WTC11 (cell line): ENCODE data around the gene RFX8.

Experiments used
- CREB1 ChIP-seq: sonication (generic); formaldehyde crosslinking; IDR thresholded peaks from 2 replicates; pipeline ENCODE4 v1.8.0; 2023; ENCODE audit warnings: mild to moderate bottlenecking, missing genetic modification reagents
- CTCF ChIP-seq: fragments of 200-600 bp; IDR thresholded peaks from 2 replicates; pipeline ENCODE4 v1.8.0; 2022; ENCODE audit warnings: antibody characterized with exemption
- E2F4 ChIP-seq: sonication (generic); formaldehyde crosslinking; IDR thresholded peaks from 2 replicates; pipeline ENCODE4 v1.8.1; 2022; ENCODE audit warnings: low read depth, mild to moderate bottlenecking, moderate library complexity, missing genetic modification reagents, borderline replicate concordance
- HMGXB4 ChIP-seq: sonication (generic); formaldehyde crosslinking; IDR thresholded peaks from 2 replicates; pipeline ENCODE4 v1.8.1; 2023; ENCODE audit warnings: mild to moderate bottlenecking, moderate library complexity, missing genetic modification reagents
- JUN ChIP-seq: sonication (generic); formaldehyde crosslinking; IDR thresholded peaks from 2 replicates; pipeline ENCODE4 v1.8.0; 2023; ENCODE audit warnings: mild to moderate bottlenecking, missing genetic modification reagents
- KAT7 ChIP-seq: sonication (generic); formaldehyde crosslinking; IDR thresholded peaks from 2 replicates; pipeline ENCODE4 v1.8.1; 2023; ENCODE audit warnings: missing genetic modification reagents, mild to moderate bottlenecking, borderline replicate concordance
- NR2C2 ChIP-seq: sonication (generic); formaldehyde crosslinking; IDR thresholded peaks from 2 replicates; pipeline ENCODE4 v1.8.0; 2022; ENCODE audit warnings: mild to moderate bottlenecking, missing genetic modification reagents
- SMAD3 ChIP-seq: sonication (generic); formaldehyde crosslinking; IDR thresholded peaks from 2 replicates; pipeline ENCODE4 v1.8.0; 2022; ENCODE audit warnings: missing genetic modification reagents, mild to moderate bottlenecking, borderline replicate concordance
- SP1 ChIP-seq: sonication (generic); formaldehyde crosslinking; conservative IDR thresholded peaks from 2 replicates; pipeline ENCODE4 v1.8.1; 2022; ENCODE audit warnings: missing genetic modification reagents
- TP53 ChIP-seq: sonication (generic); formaldehyde crosslinking; IDR thresholded peaks from 2 replicates; pipeline ENCODE4 v1.8.1; 2023; ENCODE audit warnings: mild to moderate bottlenecking, missing genetic modification reagents
- ZNF121 ChIP-seq: sonication (generic); formaldehyde crosslinking; IDR thresholded peaks from 2 replicates; pipeline ENCODE4 v1.8.0; 2023; ENCODE audit warnings: missing genetic modification reagents
- ZNF263 ChIP-seq: sonication (generic); formaldehyde crosslinking; IDR thresholded peaks from 2 replicates; pipeline ENCODE4 v1.8.1; 2022; ENCODE audit warnings: low read depth, mild to moderate bottlenecking, moderate library complexity, missing genetic modification reagents

GRCh38 chr2:101521487-101521886 lies 46.6 kb upstream of the RFX8 start:
- no peak for TF ChIP-seq KAT7 (CRISPR knock-in tag)
- TF ChIP-seq JUN = no peak
- no peak for TF ChIP-seq CREB1
- TF ChIP-seq CTCF = no peak
- no peak for TF ChIP-seq E2F4 (CRISPR knock-in tag)
- TF ChIP-seq ZNF121 = no peak
- TF ChIP-seq ZNF263 (CRISPR knock-in tag) = no peak
- no peak for TF ChIP-seq SP1 (CRISPR knock-in tag)
- no peak for TF ChIP-seq SMAD3 (CRISPR knock-in tag)
- TF ChIP-seq HMGXB4 (CRISPR knock-in tag) = no peak
- no peak for TF ChIP-seq NR2C2 (CRISPR knock-in tag)
- no peak for TF ChIP-seq TP53 (CRISPR knock-in tag)
